Measurements from ENCODE around the gene AGPS.

AGPS gene

DNA sequence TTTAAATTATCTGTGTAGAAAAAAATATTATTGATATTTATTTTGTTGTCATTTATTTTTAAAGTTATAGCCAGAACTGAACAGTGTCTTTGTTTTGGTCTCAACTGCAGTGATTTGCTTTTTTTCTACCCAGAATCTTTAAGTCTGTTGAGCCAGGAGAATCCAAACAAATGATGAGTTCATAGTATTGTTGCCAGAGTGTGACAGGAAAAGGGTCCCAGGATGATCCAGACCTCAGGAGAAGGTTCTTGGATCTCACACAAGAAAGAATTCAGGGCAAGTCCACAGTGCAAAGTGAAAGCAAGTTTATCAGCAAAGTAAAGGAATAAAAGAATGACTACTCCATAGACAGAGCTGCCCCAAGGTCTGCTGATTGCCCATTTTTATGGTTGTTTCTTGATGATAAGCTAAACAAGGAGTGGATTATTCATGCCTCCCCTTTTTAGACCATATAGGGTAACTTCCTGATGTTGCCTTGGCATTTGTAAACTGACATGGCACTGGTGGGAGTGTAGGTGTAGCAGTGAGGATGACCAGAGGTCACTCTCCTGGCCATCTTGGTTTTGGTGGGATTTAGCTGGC, 127.1 kb downstream of the AGPS start:
- TF ChIP-seq POLR2AphosphoS5 (IDR thresholded peaks at IDR 0.05; ENCODE audit: low read depth, low read length): no peak
- TF ChIP-seq TAF1 (IDR thresholded peaks at IDR 0.05; ENCODE audit: borderline replicate concordance, insufficient read depth, low read length): no peak
- no peak for TF ChIP-seq FOXP2 (optimal IDR thresholded peaks at IDR 0.05; ENCODE audit: borderline replicate concordance, extremely low read depth, extremely low read length, insufficient read depth)
- TF ChIP-seq, protein P1, sequence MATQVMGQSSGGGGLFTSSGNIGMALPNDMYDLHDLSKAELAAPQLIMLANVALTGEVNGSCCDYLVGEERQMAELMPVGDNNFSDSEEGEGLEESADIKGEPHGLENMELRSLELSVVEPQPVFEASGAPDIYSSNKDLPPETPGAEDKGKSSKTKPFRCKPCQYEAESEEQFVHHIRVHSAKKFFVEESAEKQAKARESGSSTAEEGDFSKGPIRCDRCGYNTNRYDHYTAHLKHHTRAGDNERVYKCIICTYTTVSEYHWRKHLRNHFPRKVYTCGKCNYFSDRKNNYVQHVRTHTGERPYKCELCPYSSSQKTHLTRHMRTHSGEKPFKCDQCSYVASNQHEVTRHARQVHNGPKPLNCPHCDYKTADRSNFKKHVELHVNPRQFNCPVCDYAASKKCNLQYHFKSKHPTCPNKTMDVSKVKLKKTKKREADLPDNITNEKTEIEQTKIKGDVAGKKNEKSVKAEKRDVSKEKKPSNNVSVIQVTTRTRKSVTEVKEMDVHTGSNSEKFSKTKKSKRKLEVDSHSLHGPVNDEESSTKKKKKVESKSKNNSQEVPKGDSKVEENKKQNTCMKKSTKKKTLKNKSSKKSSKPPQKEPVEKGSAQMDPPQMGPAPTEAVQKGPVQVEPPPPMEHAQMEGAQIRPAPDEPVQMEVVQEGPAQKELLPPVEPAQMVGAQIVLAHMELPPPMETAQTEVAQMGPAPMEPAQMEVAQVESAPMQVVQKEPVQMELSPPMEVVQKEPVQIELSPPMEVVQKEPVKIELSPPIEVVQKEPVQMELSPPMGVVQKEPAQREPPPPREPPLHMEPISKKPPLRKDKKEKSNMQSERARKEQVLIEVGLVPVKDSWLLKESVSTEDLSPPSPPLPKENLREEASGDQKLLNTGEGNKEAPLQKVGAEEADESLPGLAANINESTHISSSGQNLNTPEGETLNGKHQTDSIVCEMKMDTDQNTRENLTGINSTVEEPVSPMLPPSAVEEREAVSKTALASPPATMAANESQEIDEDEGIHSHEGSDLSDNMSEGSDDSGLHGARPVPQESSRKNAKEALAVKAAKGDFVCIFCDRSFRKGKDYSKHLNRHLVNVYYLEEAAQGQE (IDR thresholded peaks at IDR 0.05; ENCODE audit: insufficient read depth in 1 of 2, low read depth in 2 of 2, low read length in 2 of 2): no peak
- no peak for TF ChIP-seq SIN3A (IDR thresholded peaks at IDR 0.05; ENCODE audit: borderline replicate concordance, insufficient read depth, low read length)

DNA sequence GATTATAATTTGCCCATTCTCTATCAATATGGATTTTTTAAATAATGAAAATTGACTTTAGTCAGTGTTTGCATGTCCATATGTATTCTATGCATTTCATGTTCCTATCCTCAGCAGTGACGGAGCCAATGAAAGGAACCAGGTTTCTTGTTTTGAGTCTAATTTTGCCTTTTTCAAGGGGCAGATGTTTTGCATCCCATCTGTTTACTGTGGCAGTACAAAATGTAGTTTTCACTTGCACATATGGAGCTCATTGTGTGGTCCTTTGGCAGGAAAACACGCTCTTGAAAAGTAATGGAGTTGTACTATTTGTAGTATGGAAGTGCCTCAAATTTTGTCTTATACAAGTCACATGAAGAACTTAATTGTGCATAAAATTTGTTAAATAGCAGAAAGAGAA, 127.8 kb downstream of the AGPS start:
- TF ChIP-seq FOXP2 (optimal IDR thresholded peaks at IDR 0.05; ENCODE audit: borderline replicate concordance, extremely low read depth, extremely low read length, insufficient read depth): no peak
- TF ChIP-seq, protein P1 (IDR thresholded peaks at IDR 0.05; ENCODE audit: insufficient read depth in 1 of 2, low read depth in 2 of 2, low read length in 2 of 2): no peak
- TF ChIP-seq SIN3A (IDR thresholded peaks at IDR 0.05; ENCODE audit: borderline replicate concordance, insufficient read depth, low read length): no peak
- no peak for TF ChIP-seq POLR2AphosphoS5 (IDR thresholded peaks at IDR 0.05; ENCODE audit: low read depth, low read length)
- no peak for TF ChIP-seq TAF1 (IDR thresholded peaks at IDR 0.05; ENCODE audit: borderline replicate concordance, insufficient read depth, low read length)

DNA sequence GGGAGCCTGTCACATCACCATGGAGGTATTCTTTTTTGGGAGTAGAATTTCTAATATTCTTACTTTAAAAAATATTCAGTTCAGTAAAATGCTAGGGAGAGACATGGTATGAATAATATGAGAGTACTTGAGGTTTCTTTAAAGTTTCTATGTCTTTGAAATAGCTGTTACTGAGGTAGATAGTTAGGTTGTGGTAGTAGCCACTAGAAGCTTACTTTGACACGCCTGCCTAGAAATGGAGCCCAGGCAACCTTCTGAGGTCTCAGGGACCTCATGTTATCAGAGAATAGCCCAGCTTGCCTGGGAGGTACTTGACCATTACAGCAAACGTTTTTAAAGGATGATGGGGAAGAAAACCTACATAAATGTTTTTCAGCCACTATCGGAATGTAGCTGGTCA, 131.2 kb downstream of the AGPS start:
- TF ChIP-seq POLR2AphosphoS5 (IDR thresholded peaks at IDR 0.05; ENCODE audit: low read depth, low read length) (no peak), TAF1 (IDR thresholded peaks at IDR 0.05; ENCODE audit: borderline replicate concordance, insufficient read depth, low read length) (no peak), SIN3A (IDR thresholded peaks at IDR 0.05; ENCODE audit: borderline replicate concordance, insufficient read depth, low read length) (no peak), FOXP2 (optimal IDR thresholded peaks at IDR 0.05; ENCODE audit: borderline replicate concordance, extremely low read depth, extremely low read length, insufficient read depth) (no peak)
- TF ChIP-seq, protein P1 (IDR thresholded peaks at IDR 0.05; ENCODE audit: insufficient read depth in 1 of 2, low read depth in 2 of 2, low read length in 2 of 2): no peak

DNA sequence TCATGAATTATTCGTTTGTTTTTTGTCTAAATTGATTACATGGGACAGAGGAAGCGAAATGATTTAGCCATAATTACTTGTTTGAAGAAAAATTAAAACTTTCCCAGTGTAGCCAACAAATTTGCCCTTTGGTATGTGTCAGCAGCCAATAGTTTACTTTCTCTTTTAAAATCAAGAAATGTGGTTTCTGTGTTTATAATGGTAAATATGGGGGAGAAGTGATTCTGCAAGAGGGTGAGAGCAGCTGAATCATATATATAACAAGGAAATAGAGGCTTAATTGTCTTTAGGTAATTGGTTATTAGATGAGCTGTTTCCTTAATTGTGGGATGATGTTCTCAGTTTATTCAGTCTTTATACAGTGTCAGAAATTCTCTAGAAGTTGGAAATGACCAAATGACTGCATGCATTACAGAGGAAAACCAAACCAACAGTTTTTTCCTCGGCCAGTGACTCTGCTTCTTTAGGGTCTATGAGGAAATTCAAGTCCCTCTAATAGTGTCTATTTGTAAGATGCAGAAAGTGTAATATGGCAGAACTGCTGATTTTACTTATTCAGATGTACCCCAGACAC, 132.9 kb downstream of the AGPS start:
- no peak for TF ChIP-seq FOXP2 (optimal IDR thresholded peaks at IDR 0.05; ENCODE audit: borderline replicate concordance, extremely low read depth, extremely low read length, insufficient read depth)
- no peak for TF ChIP-seq SIN3A (IDR thresholded peaks at IDR 0.05; ENCODE audit: borderline replicate concordance, insufficient read depth, low read length)
- TF ChIP-seq, protein P1 (IDR thresholded peaks at IDR 0.05; ENCODE audit: insufficient read depth in 1 of 2, low read depth in 2 of 2, low read length in 2 of 2): no peak
- no peak for TF ChIP-seq TAF1 (IDR thresholded peaks at IDR 0.05; ENCODE audit: borderline replicate concordance, insufficient read depth, low read length)
- no peak for TF ChIP-seq POLR2AphosphoS5 (IDR thresholded peaks at IDR 0.05; ENCODE audit: low read depth, low read length)
